ENCODE measurements around the gene POTEG.
"Not testable (repeated sequence)": the region's sequence is repeated elsewhere in the genome, so short reads cannot be mapped to it uniquely, and the experiment has no call there.

The POTEG gene

GRCh38 chr14:19434241-19434640, at the start of gene POTEG:
TSS of gene POTEG (minus strand) at chr14:19434341. CDS start at chr14:19434289, 52 bp downstream.
- DNase-seq (ENCODE audit: low read depth in 2 of 2), result not testable (repeated sequence)

- not testable (repeated sequence) for DNase-seq (ENCODE audit: low read depth in 2 of 2)
Observed at GRCh38 chr14:19482093-19482492, 48.0 kb upstream of the POTEG start.

DNA sequence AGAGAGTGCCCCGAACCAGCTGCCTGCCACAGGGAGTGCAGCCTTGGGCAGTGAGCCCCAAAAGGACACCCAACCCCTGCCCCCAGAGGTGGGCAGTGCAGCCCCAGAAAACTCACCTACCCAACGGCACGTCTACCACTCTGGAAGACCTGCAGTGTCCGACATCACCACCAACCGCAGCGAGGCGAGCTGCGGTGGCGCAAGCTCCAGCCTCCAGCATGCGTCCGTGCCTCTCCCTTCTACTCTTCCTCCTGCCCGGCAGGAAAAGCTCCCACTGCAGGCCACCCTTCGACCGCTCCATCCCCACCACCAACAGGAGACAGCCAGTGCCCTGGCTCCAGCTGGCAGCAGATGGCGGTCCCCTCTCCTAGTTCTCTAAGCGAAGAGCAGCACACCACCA, 47.3 kb upstream of the POTEG start:
- DNase-seq (ENCODE audit: low read depth in 2 of 2), result not testable (repeated sequence)

DNA sequence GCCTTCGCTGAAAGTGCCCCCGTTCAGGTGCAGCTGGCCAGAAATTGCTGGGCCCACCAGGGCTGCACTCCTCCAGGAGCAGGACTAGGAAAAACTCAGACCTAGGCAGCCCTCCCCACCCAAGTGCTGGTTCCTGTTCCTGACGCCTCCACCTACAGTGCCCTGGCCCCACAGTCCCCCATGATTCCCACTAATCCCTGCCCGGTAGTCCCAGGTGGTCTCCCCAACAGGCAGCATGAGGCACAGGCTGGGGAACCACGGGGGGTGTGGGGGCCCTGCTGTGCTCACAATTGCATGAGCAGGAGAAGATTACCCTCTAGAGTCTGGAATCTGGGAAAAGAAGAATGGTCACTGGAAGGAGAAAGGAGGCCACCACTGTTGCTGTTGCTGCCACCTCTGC, 46.4 kb upstream of the POTEG start:
- DNase-seq (ENCODE audit: low read depth in 2 of 2), result not testable (repeated sequence)

- DNase-seq (ENCODE audit: low read depth in 2 of 2), result not testable (repeated sequence)
Observed at GRCh38 chr14:19445761-19446160, 11.6 kb upstream of the POTEG start.

GRCh38 chr14:19439826-19440225, 5.7 kb upstream of the POTEG start:
- not testable (repeated sequence) for DNase-seq (ENCODE audit: low read depth in 2 of 2)

GRCh38 chr14:19439219-19439618, 5.1 kb upstream of the POTEG start:
- DNase-seq (ENCODE audit: low read depth in 2 of 2), result not testable (repeated sequence)

DNA sequence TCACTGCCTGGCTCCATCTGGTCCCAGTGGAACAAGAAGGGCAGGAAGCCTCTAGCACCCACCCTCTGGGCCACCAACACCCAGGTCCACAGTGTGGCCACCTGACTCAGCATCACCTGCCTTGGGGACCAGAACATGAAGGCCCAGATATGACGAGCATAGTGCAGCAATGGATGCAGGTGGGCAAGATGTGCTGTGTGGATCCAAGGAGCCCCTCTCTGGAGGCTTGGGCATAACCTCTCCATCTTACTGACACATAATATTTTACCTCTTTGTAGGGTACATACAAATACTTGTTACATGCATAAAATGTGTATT, 2.9 kb upstream of the POTEG start:
- DNase-seq (ENCODE audit: low read depth in 2 of 2), result not testable (repeated sequence)

DNA sequence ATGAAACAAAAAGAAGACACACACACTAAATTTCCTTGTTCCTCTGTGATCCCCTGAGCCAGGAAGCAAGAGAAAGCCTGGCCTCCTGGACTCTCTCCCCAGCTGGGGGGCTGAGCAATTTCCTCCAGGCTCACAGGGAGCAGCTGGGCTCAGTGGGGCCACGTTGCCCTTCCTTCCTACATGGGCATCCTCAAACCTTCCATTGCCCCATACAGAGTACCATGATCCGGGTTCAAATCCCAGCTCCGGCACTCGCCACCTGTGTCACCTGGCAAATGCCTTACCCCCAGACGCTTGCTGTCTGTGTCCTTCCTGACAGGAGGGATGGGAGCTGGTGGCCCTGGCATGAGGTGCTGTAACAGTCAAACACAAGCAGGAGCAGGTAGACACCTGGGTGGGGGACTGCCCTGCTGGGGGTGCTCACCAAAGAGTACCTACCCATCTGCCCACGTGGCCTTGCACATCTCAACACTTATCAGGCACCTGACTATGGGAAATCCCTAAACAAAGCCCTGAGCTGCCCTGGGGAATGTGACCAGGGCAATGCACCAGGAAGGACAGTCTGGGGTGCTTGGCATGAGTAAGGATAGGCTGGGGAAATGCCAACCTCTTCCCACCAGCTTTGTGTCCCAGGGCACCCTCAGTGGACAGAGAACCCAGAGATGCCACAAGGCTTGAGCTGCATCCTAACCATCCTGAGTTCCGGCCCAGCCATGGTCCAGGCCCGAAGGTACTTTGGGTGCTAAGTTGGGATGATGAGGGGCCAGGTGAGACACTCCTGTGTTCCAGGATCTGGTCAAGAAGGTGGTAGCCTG, 2.4 kb upstream of the POTEG start:
- DNase-seq (ENCODE audit: low read depth in 2 of 2), result not testable (repeated sequence)

- DNase-seq (ENCODE audit: low read depth in 2 of 2), result not testable (repeated sequence)
Observed at GRCh38 chr14:19435852-19436251, 1.7 kb upstream of the POTEG start.

- not testable (repeated sequence) for DNase-seq (ENCODE audit: low read depth in 2 of 2)
Observed at GRCh38 chr14:19434891-19435290, 750 bp upstream of the POTEG start.

DNA sequence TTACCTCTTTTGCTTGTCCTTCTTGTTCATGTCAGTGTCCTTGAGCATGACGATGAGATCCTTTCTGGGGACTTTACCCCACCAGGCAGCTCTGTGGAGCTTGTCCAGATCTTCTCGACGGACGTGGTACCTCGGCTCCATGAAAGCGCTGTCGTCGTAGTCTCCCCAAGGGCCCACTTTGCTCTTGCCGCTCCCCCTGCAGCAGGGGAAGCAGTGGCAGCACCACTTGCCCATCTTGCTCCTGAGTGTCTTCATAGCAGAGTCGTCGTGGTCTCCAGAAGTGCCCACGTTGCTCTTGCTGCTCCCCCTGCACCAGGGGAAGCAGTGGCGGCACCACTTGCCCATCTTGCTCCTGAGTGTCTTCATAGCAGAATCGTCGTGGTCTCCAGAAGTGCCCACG, 376 bp downstream of the POTEG start:
- not testable (repeated sequence) for DNase-seq (ENCODE audit: low read depth in 2 of 2)

GRCh38 chr14:19408519-19408918, 25.6 kb downstream of the POTEG start:
- not testable (repeated sequence) for DNase-seq (ENCODE audit: low read depth in 2 of 2)

DNA sequence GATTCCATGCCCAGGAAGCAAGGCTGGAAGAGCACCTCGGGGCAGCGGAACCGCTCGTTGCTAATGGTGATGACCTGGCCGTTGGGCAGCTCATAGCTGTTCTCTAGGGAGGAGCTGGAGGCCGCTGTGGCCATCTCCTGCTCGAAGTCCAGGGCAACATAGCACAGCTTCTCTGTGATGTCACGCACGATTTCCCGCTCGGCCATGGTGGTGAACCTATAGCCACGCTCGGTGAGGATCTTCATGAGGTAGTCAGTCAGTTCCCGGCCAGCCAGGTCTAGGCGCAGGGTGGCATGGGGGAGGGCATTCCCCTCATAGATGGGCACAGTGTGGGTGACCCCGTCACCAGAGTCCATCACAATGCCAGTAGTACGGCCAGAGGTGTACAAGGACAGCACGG, 32.0 kb downstream of the POTEG start:
- not testable (repeated sequence) for DNase-seq (ENCODE audit: low read depth in 2 of 2)

DNA sequence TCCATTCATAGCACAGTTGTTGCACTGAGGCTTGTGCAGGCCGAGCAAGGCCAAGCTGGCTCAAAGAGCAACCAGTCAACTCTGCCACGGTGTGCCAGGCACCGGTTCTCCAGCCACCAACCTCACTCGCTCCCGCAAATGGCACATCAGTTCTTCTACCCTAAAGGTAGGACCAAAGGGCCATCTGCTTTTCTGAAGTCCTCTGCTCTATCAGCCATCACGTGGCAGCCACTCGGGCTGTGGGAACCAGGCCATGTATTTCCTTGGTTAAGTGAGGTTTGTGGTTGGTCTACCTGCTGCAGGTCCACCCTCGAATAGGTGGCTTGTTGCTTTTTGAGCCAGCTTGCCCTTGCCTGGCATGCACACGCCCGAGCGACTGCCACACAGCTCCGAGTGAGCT, 39.4 kb downstream of the POTEG start:
- DNase-seq (ENCODE audit: low read depth in 2 of 2), result not testable (repeated sequence)

DNA sequence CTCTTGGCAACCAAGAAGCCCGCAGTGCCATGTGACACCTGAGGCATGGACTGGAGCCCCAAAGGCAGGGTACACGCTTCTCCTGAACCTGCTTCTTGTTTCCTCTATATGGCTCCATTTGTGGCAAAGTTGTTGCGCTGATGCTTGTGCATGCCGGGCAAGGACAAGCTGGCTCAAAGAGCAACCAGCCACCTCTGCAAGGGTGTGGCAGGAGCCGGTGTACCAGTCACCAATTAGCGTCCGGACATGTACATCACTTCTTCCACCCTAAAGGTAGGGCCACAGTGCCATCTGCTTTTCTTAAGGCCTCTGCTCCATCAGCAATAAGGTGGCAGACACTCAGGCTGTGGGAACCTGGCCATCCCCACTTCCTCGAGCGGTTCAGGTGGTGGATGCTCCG, 43.9 kb downstream of the POTEG start:
- DNase-seq (ENCODE audit: low read depth in 2 of 2), result not testable (repeated sequence)

- DNase-seq (ENCODE audit: low read depth in 2 of 2), result not testable (repeated sequence)
Observed at GRCh38 chr14:19388741-19389140, 45.4 kb downstream of the POTEG start.

DNA sequence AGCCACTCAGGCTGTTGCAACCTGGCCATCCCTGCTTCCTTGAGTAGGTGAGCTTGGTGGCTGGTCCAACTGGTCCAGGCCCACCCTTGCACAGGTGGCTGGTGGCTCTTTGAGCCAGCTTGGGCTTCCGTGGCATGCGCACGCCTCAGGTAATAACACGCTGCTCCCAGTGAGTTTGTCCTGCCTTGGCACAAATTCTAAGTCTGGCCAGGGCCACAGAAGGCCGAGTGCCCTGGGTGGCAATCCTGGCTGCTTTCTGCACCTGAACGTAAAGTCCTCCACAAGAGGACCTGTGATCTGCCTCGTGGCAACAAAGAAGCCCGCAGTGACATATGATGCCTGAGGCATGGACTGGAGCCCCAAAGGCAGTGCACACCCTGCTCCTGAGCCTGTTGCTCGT, 47.1 kb downstream of the POTEG start:
- DNase-seq (ENCODE audit: low read depth in 2 of 2), result not testable (repeated sequence)

GRCh38 chr14:19386309-19386708, 47.8 kb downstream of the POTEG start:
- DNase-seq (ENCODE audit: low read depth in 2 of 2), result not testable (repeated sequence)

- not testable (repeated sequence) for DNase-seq (ENCODE audit: low read depth in 2 of 2)
Observed at GRCh38 chr14:19384088-19384781, 49.9 kb downstream of the POTEG start.

- not testable (repeated sequence) for DNase-seq (ENCODE audit: low read depth in 2 of 2)
Observed at GRCh38 chr14:19383008-19383584, 51.0 kb downstream of the POTEG start.

DNA sequence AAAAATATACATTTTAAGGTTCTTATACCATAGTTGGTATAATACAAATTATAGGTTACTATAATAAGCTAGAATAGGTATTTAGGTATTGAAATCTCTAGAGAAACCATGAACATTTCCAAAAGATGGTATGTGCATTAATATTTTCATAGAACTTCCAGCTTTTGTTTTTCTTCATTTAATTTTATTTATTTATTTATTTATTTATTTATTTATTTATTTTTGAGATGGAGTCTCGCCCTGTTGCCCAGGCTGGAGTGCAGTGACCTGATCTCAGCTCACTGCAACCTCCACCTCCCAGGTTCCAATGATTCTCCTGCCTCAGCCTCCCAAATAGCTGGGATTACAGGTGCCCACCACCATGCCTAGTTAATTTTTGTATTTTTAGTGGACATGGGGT, 54.0 kb downstream of the POTEG start:
- DNase-seq (ENCODE audit: low read depth in 2 of 2), result not testable (repeated sequence)
